GM19395 (cell line): ENCODE results near the gene DISC1.

Experiments
- ATAC-seq: cut with Tn5 transposase; IDR thresholded peaks from one replicate; pipeline ENCODE4 v1.9.1; 2021; ENCODE audit warnings: mild to moderate bottlenecking, moderate library complexity; ENCODE audit not compliant: unreplicated experiment

The DISC1 gene

DNA sequence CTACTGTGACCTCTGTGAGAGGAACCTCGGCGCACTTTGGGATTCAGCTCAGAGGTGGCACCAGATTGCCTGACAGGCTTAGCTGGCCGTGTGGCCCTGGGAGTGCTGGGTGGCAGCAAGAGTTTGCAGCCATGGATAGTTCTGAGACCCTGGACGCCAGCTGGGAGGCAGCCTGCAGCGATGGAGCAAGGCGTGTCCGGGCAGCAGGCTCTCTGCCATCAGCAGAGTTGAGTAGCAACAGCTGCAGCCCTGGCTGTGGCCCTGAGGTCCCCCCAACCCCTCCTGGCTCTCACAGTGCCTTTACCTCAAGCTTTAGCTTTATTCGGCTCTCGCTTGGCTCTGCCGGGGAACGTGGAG lies 67.5 kb downstream of the DISC1 start:
- ATAC-seq, result no peak

DNA sequence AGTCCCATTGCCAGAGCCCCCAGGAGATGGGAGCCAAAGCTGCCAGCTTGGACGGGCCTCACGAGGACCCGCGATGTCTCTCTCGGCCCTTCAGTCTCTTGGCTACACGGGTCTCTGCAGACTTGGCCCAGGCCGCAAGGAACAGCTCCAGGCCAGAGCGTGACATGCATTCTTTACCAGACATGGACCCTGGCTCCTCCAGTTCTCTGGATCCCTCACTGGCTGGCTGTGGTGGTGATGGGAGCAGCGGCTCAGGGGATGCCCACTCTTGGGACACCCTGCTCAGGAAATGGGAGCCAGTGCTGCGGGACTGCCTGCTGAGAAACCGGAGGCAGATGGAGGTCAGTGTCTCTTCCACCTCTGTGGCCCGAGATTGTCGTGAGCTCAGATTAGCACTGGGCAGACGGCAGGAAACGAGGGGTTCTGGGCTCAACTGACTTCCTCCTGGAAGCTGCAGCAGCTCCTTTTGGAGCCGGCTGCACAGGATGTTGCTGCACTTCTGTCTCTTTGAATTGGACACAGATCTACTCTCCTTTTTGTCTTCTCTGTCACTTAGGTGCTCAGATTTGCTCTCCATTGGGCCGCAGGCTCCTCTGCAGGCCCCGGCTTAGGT lies 68.0 kb downstream of the DISC1 start:
- no peak for ATAC-seq

DNA sequence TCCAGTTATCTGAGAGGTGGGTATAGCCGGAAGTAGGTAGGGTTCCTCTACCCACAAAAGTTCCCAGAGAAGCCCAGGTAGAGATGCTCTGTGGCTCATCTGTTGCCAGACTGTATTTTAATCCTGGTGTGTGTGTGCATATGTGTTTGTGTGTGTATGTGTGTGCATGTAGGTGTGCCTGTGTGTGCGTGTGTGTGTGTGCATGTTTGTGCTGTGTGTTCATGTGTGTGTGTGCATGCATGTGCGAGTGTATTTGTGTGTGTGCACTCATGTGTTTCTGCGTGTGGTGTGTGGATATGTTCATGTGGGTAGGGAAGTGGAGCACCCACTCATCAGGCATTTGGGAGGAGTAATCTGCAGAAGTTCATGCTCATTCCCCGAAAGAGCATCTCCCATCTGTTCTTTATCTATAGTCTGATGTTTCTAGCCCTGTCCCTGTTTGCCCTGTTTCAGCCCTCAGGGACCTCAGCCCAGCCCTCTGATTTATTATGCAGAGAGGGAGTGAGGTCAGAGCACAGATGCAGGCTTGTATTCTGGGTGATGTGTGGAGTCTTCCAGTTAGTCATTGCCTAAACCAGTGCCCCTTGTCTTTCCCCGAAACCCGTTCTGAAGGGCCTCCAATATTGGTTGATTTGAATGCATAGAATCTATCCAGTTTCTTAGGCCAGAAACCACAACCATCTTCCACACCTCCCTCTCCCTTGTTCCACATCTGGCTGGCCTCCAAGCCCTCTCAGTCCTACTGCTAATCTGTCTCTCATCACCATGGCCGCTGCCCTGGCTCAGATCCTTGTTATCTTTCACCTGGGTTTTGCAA lies 69.1 kb downstream of the DISC1 start:
- ATAC-seq, result no peak

DNA sequence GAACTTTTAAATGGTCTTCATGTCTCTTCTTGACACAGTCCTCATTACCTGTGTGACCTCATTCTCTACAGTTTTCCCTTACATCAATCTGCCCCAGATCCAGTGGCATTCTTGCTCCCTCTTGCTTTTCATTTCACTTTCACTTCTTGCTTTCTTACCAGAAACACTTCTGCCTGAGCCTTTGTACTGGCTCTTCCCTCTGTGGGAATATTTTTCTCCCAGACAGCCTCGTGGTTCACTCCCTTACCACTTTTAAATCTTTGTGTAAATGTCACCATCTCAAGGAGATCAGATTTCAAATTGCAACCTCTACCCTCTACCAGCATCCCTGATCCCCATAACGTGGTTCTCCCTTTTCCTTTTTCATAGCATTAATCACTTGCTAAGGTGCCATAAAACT lies 73.2 kb downstream of the DISC1 start:
- no peak for ATAC-seq

DNA sequence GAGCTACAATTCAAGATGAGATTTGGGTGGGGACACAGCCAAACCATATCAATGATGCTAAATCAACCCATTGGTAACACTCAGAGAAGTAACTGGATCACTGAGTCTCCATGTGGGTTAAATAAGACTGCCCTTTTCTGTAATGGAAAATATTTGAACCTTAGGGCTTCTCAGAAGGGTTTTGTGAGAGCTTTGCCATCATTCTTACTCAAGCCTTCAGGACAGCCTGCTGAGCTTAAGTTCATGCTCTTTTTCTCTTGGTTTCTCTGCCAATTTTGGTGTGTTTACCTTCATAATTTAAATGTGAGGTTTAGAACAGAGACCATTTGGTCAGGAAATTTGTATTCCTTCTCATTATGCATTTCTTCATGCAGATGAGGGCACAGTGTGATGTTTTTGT lies 74.7 kb downstream of the DISC1 start:
- no peak for ATAC-seq

DNA sequence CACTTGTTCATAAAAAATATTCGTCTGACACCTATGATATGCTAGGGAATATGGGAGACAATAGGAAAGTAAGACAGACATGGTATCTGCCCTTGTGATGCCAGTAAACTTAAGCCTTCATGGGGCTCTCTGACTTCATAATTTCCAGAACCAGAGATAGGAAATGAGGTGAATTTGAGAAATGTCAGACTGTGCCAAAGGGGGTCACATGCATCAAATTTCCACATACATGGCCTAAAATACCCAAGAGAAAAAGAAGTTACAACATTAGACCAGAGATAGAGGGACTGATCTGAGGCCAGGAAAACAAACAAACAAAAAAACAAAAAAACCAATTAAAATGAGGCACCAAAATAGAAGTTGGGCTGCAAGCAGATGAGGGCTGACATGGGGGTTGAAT lies 75.7 kb downstream of the DISC1 start:
- no peak for ATAC-seq

DNA sequence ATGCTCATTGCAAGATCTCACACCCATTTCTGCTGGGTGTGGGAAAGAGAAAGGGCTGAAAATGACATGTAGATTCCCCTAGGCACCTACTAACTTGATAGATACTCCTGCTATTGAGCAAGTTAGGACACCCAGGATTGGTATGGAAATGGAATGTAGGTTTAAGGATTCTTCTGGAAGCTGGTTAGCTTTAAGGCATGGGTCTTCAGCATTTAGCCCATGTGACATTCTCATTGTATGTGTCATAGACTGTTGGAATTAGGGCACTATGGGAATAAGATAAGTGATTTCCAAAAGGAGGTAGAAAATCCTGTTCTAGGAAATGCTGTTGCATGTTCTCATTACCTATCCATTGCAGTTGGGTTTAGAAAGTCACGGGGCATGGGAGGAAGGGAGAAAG lies 76.2 kb downstream of the DISC1 start:
- ATAC-seq, result no peak

DNA sequence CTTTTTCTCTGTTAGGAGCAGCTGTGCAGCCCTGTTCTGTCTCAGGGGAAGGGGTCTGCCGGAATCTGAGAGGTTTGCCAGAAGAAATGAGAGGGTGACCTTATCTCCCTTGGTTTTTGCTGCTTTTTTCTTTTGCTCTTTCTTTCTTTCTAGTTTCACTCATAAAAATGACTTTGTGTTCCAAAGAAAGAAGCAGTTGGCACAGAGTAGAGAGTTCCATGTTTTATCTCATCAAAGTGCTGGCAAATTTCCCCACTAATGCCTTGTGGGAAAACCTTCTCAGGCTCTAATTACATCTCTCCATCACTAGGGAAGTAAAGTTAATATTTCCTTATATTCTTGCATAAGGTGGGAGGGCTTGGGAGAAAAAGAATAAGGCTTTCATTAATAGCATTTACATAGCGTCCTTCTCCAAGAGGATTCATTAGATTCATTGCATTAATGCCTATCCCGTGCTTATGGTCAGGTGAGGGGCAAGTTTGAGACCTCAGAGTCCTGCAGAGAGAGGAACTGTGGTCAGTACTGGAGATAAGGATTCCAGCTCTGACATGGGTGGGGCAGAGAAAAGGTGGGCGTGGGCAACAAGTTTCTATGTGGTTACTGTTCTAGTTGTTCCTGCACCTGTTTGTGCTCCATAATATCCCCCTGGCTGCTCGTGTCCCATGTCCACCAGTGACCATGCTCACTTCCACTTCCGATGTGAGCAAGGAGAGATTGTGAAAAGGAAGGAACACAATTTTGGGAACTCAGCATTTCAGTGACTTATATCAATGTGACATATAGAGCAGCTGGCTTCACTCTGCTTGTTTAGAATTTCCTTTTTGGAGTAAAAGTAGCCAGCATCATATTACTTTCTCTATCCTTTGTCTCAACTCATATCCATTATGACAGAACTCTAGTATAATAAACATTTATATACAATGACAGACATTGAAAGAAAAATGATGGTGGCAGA lies 79.5 kb downstream of the DISC1 start:
- ATAC-seq, result no peak

DNA sequence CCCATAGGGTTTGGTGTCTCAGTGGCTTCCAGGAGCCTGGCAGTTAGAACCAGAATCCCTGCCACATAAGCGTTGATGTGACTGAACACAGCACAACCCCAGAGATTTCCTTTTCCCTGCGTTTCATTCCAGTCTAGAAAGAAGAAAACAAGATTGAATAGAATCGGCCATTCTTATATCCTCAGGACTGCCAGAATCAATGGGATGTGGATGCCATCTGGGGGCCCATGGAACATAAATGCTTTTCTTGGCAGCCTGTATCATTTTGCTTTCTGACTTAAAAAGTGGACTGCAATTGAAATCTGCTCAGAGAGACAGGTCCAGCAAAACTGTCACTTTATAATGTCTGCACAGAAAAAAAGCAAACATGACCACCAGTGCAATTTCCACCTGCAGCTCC lies 80.3 kb downstream of the DISC1 start:
- ATAC-seq, result no peak

DNA sequence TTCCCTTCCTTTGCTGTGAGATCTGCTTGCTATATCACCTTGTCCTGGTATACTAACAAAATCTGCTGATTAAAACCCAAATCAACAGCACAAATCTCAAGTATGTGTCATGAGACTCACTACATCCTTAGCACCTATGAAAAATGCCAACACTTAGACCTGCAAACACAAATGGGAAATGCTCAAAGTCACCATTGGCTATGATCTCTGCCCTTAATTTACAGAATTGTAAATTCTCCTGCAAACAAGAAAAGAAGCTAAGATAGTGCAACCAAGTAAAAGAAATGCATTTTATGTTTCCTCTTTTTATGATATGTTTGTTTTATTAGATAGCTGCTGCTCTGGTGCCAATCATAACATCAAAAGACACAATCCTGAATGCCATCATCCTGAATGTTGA lies 80.8 kb downstream of the DISC1 start:
- ATAC-seq, result no peak

DNA sequence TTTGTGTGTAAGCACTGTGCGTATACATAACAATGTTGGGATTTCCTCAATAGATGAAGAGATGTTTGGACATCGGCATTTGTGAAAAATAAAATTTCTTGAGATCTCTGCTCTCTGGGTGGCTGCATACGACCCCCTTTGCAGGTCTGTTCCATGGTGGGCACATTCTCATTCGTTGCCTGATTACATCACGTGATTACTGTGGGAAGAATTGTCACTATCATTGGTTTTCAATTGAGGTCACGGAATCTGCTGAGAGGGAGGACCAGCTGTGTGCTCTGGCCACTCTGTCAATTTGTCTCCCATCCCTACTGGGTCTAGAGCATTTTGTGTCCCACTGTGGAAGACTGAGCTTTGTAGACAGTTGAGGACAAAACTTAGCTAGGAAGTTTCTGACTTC lies 81.8 kb downstream of the DISC1 start:
- no peak for ATAC-seq

DNA sequence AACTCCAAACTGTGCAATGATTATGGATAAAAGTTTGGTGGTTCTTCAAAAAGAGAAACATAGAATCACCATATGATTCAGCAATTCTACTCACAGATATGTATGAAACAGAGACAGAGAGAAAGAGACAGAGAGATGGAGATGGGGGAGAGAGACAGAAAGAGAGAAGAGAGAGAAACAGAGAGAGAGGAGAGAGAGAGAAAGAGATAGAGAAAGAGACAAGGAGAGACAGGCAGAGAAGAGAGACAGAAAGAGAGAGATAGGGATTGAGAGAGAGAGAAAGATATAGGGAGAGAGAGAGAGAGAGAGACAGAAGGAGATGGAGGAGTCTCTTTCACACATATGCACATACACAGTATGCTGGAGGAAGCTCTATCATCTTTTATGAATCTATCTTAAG lies 87.8 kb downstream of the DISC1 start:
- ATAC-seq, result no peak

DNA sequence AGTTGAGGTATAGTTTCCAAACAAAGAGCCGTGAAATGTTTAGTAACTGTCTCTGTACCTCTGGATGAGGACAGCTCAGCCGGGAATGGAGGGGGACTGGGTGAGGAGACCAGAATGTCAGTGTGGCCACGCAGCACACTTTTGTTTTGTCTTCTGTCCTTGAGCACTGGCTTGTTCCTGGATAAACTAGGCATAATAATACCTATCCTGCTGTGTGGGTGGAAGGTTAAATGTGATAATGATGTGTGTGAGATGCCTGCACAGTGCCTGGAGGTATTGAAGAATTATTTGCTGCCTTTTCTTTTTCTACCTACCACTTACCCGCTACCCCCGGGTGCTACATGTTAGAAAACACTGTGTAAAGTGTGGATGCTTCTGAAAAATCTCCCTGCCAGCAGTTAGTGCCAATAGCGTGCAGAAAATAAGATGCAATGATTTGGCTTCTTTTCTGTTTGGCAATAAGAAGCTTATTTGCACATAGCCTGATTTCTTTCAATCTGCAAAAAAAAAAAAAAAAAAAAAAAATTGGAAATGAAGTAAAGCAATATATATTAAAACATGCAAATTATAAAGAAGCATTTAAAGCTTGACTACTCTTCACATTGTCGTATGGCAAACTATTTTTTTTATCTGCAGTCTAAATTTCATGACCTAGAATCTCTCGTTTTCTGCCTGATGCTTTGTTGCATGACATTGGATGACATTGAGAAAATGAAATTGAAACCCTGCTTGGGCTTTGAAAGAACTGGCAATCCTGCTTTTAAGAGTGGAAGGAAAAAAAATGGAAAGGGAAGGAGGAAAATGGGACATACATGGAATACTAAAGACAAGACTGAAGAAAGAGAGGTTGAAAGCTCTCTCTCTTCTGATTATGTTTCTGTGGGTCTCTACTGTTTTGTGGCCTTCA lies 89.5 kb downstream of the DISC1 start:
- no peak for ATAC-seq

DNA sequence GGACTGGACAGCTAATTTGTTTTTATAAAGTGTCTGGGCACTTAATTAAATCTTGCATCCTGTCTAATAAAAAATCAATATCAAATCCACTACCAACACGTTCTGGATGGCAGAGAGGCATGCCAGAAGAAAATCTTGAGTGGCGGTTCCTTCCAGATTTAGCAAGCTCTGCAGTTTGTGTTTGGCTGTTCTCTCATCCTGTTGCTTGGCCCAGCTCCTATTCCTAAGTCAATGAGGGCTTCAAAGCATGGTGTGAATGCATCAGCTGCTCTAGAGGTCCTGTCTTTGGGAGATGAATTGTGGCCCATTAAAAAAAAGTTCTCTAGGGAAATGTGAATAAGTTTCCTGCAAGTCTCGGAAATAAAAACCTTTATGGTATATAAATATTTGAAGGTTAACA lies 90.3 kb downstream of the DISC1 start:
- no peak for ATAC-seq

DNA sequence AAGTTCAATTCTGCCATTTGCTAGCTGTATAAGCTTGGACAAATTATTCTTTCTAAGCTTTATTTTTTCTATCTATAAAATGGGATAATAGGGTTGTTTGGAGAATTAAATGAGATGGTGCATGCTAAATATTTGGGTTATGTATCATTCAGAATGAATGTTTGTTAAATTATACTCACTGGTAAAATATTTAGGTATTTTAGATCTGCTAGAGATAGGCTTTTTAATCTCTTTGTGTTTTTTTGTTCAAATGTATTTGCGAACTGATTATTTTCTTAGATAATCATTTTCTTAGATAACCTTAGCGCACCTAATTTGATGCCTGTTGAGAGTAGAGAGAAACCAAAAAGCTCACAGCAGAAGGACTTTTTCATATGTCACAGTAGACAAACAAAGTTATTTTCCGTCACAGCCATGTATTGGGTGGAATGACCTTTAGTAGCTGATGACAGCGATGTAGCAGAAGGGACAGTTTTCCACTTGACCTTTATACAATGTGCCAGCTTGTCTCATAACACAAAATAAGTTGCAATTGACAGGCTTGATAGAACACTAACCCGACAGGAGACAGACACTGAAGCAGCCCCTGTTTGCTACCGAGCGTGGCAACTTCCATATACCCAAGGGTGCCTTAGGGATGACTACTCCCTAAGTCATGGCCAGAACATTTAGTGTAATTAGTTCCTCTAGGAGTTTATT lies 93.0 kb downstream of the DISC1 start:
- no peak for ATAC-seq

DNA sequence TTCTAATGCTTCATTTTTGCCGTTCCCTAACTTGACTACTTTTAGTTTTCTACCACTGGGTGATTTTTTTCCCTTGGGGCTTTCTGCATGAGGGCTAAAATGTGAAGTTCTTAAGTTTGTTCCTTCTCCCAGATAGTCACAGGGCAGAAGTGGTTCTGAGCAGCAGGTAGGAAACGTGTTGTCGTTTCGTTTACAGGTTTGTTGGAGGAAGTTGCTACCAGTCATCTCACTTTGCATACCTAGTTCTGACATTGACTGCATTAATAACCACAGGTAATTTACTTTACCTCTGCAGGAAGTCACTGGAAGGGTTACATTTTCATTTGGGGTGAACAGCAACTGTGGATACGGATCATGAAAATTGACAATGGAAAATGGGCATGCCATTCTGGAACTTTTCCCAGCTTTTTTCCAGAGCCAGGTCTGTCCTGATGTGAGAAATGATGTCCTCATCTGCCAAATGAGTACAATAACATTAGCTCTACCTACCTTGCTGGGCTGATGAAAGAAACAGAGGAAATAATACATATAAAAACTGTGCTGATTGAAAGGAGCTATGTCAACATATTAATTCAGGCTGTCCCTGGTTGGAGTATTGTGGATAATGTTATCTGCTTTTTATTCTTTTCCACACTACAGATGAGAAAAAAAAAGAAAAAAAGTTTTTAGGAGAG lies 94.2 kb downstream of the DISC1 start:
- ATAC-seq, result no peak

DNA sequence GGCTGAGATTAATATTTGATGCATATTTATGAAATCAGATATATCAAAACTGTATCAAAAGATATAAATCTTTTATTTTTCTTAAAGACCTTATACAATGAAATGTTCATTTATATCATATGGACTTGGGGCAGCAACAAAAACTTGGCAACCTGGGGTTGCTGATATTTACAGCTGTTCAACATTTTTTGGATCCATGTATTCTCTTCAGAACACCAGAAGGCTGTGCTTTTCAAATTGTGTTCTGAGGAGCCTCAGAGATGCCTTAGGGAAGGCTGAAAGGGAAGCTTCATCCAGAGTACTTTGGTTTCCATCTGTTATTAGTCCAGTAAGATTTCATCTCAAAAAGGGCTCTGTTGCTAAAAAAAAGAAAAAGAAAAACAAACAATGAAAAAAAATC lies 94.8 kb downstream of the DISC1 start:
- no peak for ATAC-seq

DNA sequence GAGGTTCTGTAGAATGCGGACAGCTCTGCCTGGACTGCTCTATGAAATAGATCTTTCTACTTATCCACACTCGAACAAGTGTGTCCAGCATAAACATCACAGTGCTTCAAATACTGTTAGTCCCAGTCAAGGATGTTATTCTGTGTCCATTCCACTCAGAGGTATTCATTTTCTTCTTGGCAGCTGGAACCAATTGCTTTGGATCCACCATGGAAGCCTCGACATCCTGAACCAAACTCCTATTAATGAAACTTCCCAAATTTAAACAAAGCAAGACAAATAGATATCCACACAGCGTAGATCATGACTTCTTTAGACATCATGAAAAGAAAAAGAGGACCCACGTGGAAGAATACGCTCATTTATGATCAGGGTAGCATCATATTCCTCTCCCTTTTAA lies 95.8 kb downstream of the DISC1 start:
- no peak for ATAC-seq

DNA sequence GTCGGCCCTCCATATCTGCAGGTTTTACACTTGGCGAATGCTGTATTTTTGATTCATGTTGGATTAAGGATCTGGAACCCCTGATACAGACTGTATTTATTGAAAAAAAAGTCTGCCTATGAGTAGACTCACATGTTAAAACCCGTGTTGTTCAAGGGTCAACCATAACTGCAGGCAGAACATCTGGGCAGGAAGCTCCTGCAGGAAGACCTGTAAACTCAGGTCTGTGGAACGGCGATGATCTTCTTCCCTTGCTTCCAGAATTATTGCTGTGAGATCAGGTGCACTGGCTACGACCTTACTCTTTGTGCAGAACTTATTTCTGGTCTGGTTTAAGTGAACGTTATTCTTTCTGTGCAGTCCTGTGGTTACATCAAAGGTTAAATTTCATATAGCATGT lies 96.6 kb downstream of the DISC1 start:
- ATAC-seq, result no peak

DNA sequence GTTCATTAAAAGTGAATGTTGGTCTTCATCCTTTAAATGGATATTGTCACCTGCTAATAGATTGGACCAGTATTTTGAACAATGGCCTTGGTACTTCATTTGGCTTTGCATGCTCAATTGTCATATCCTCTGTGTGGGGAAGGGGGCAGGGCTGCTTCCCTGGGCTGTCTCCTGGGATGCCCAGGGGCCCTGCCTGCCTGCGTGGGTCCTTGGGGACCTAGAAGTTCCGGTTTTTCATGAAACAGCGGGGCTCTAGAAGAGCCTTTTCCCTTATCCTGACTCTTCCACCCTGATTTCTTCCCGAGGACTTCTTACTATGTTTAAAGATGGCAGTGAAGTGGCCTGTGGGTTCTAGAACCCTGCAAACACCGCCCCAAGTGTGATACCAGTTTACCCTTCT lies 97.5 kb downstream of the DISC1 start:
- no peak for ATAC-seq
